HepG2 (cell line): Measurements from ENCODE around the gene MEF2A. TPM values are rescaled to one million over a fixed set of nuclear protein-coding genes. Genes with fewer than 3 reads are reported as not detected.

Source experiments
- ATAC-seq: fragments of 200-7000 bp; cut with Tn5 transposase; 3 replicates; pipeline ENCODE4 v1.9.1; 2020; ENCODE audit warnings: mild to moderate bottlenecking, moderate library complexity
- BruUV-seq: library from RNA; stranded (reverse); fragments of 400-500 nt; replicated peaks from 2 replicates; lab custom pipeline; 2021; lab: Mats Ljungman, UMichigan
- CTCF ChIA-PET: fragments of 300-600 bp; formaldehyde crosslinking; extraction: SDS; loops from one replicate; lab custom pipeline; 2021; ENCODE audit warnings: low total read pairs, inconsistent platforms, low intra/inter-chr PET ratio; lab: Yijun Ruan, JAX
- POLR2A ChIA-PET: fragments of 350-600 bp; sonication (Branson Sonifier 250); formaldehyde crosslinking; loops from one replicate; lab custom pipeline; 2020; ENCODE audit warnings: antibody characterized with exemption, inconsistent platforms; lab: Yijun Ruan, JAX
- DNase-seq: peaks from one replicate; pipeline ENCODE4 v3.0.0-alpha.2; 2015; ENCODE audit warnings: low spot score
- FAIRE-seq: peaks from 3 replicates; lab custom pipeline; 2011; peaks lifted over from hg19 to GRCh38; lab: Jason Lieb, UNC
- H2AFZ ChIP-seq: one replicate; pipeline ENCODE4 v1.6.1; 2011; ENCODE audit warnings: low read length, inconsistent platforms
- H3K27ac ChIP-seq: fragments of 300-600 bp; 3 replicates; pipeline ENCODE4 v1.8.0; 2011; ENCODE audit warnings: mixed run types, mild to moderate bottlenecking, mixed read lengths, low read length, inconsistent platforms; ENCODE audit not compliant: insufficient read depth; ENCODE audit errors: extremely low read length
- H3K27me3 ChIP-seq, 2 experiments: fragments of 200-600 bp in 1 of 2; 2 replicates in 1 of 2; 3 replicates in 1 of 2; pipeline versions ENCODE4 v1.6.0 to v1.8.0; 2011; ENCODE audit warnings: low read length in 2 of 2, mild to moderate bottlenecking in 2 of 2, moderate library complexity in 2 of 2, inconsistent platforms in 1 of 2; ENCODE audit not compliant: insufficient read depth in 2 of 2, control insufficient read depth in 1 of 2
- H3K36me3 ChIP-seq, 2 experiments: fragments of 200-600 bp in 1 of 2; replicated peaks in 1 of 2; 2 replicates in 1 of 2; 3 replicates in 1 of 2; pipeline versions ENCODE4 v1.5.1 to v1.8.0; 2011; ENCODE audit warnings: low read length in 2 of 2, inconsistent platforms in 1 of 2; ENCODE audit not compliant: insufficient read depth in 2 of 2, control insufficient read depth in 1 of 2
- H3K4me1 ChIP-seq: 2 replicates; pipeline ENCODE4 v1.5.1; 2012; ENCODE audit warnings: low read length, inconsistent platforms; ENCODE audit not compliant: insufficient read depth
- H3K4me2 ChIP-seq: 2 replicates; pipeline ENCODE4 v1.6.0; 2011; ENCODE audit warnings: low read depth, low read length, inconsistent platforms
- H3K4me3 ChIP-seq, 3 experiments: fragments of 200-600 bp in 1 of 3; sonication (generic), shearing (Covaris generic) in 1 of 3; replicated peaks in 1 of 3; 2 replicates each; pipeline ENCODE4 v1.5.1; 2011 to 2016; ENCODE audit warnings: low read length in 3 of 3, inconsistent platforms in 2 of 3, low read depth in 2 of 3, mild to moderate bottlenecking in 2 of 3, control low read depth in 1 of 3, mixed read lengths in 1 of 3; ENCODE audit not compliant: insufficient read depth in 1 of 3
- H3K79me2 ChIP-seq: one replicate; pipeline ENCODE4 v1.6.1; 2011; ENCODE audit warnings: low read length, inconsistent platforms; ENCODE audit not compliant: insufficient read depth
- H3K9ac ChIP-seq: 2 replicates; pipeline ENCODE4 v1.6.0; 2011; ENCODE audit warnings: mild to moderate bottlenecking, low read depth, low read length, inconsistent platforms; ENCODE audit not compliant: insufficient read depth
- H3K9me3 ChIP-seq: 2 replicates; pipeline ENCODE4 v1.5.1; 2012; ENCODE audit warnings: mild to moderate bottlenecking, low read length
- H4K20me1 ChIP-seq: 2 replicates; pipeline ENCODE4 v1.6.0; 2011; ENCODE audit warnings: inconsistent platforms, mild to moderate bottlenecking, low read length, moderate library complexity; ENCODE audit not compliant: insufficient read depth
- ARID5B ChIP-seq: IDR thresholded peaks from 2 replicates; pipeline ENCODE4 v1.4.0; 2020; ENCODE audit warnings: mild to moderate bottlenecking, missing genetic modification reagents
- ATF1 ChIP-seq: IDR thresholded peaks from 2 replicates; pipeline ENCODE4 v1.6.1; 2016; ENCODE audit warnings: mild to moderate bottlenecking, control low read depth
- CREB1 ChIP-seq, 2 experiments: fragments of 450-650 bp in 1 of 2; IDR thresholded peaks; 2 replicates each; pipeline ENCODE4 v1.6.1; 2016 to 2017; ENCODE audit warnings: control low read depth in 1 of 2, mild to moderate bottlenecking in 1 of 2, missing compliant biosample characterization in 1 of 2, missing genetic modification characterization in 1 of 2
- FOXC1 ChIP-seq: sonication (generic); formaldehyde crosslinking; IDR thresholded peaks from 2 replicates; pipeline ENCODE4 v1.8.0; 2022; ENCODE audit warnings: mild to moderate bottlenecking, missing genetic modification reagents, borderline replicate concordance
- HOXA7 ChIP-seq: sonication (generic); formaldehyde crosslinking; IDR thresholded peaks from 2 replicates; pipeline ENCODE4 v1.8.1; 2022; ENCODE audit warnings: mild to moderate bottlenecking, missing genetic modification reagents, moderate library complexity
- RAD21 ChIP-seq: fragments of 450-650 bp; formaldehyde crosslinking; IDR thresholded peaks from 2 replicates; pipeline ENCODE4 v1.5.0; 2020; ENCODE audit warnings: mild to moderate bottlenecking
- SYNCRIP ChIP-seq: fragments of 200-400 bp; formaldehyde crosslinking; IDR thresholded peaks from 2 replicates; pipeline ENCODE4 v1.6.1; 2018; ENCODE audit warnings: mild to moderate bottlenecking, low read depth, low read length; ENCODE audit not compliant: insufficient read depth
- ZNF101 ChIP-seq: sonication (generic); formaldehyde crosslinking; IDR thresholded peaks from 2 replicates; pipeline ENCODE4 v1.4.0; 2020; ENCODE audit warnings: mild to moderate bottlenecking, low read depth, missing genetic modification reagents, borderline replicate concordance
- ZNF337 ChIP-seq: sonication (generic); formaldehyde crosslinking; IDR thresholded peaks from 2 replicates; pipeline ENCODE4 v1.5.1; 2020; ENCODE audit warnings: missing genetic modification reagents, low read depth, mild to moderate bottlenecking, borderline replicate concordance
- ZNF382 ChIP-seq: sonication (generic); formaldehyde crosslinking; IDR thresholded peaks from 2 replicates; pipeline ENCODE4 v1.5.0; 2020; ENCODE audit warnings: missing genetic modification reagents, mild to moderate bottlenecking, borderline replicate concordance
- ZNF768 ChIP-seq: sonication (generic); formaldehyde crosslinking; IDR thresholded peaks from 2 replicates; pipeline ENCODE4 v1.4.0; 2020; ENCODE audit warnings: missing genetic modification reagents
- WGBS: methylation state at CpG from one replicate; pipeline ENCODE4 v1.1.6; 2017; ENCODE audit warnings: low lambda C conversion rate; 5-methylcytosine and 5-hydroxymethylcytosine counted together
- in situ Hi-C: cut with HindIII; loops from 2 replicates; pipeline ENCODE4 v1.10.0; 2017; ENCODE audit warnings: low pct_unique_long_range_greater_than_20kb; ENCODE audit not compliant: extremely low pct_ligation_motif_present
- intact Hi-C: fragments of 100-400 bp; cut with micrococcal nuclease; formaldehyde crosslinking; loops from one replicate; pipeline ENCODE4 v1.10.0; 2022; ENCODE audit not compliant: unreplicated experiment
- polyA plus RNA-seq, 8 experiments: library from polyadenylated mRNA; depleted of rRNA in 3 of 8; stranded (reverse) in 7 of 8; unstranded in 1 of 8; fragments of >200 nt; fragmentation: Illumina TruSeq in 4 of 8; extraction: Trizol in 4 of 8; gene quantifications; 2 replicates each; pipeline versions ENCODE4 v1.2.1 to v1.2.3, GENCODE V29; 2011 to 2016; ENCODE audit warnings: low read depth in 4 of 8, missing spikeins in 1 of 8, mixed read lengths in 1 of 8; ENCODE audit not compliant: insufficient read depth in 1 of 8
- total RNA-seq, 5 experiments: library from RNA; depleted of rRNA; stranded (reverse); fragments of >200 nt; fragmentation: Illumina TruSeq; extraction: Trizol; gene quantifications; 2 replicates each; pipeline ENCODE4 v1.2.3, GENCODE V29; 2016; ENCODE audit warnings: low read depth in 1 of 5
- TF ChIP-seq, protein P1 (sequence below): sonication (generic); formaldehyde crosslinking; IDR thresholded peaks from 2 replicates; pipeline ENCODE4; 2020; ENCODE audit warnings: missing genetic modification reagents, mild to moderate bottlenecking, borderline replicate concordance
- TF ChIP-seq, protein P2 (sequence below), 2 experiments: sonication (generic) in 1 of 2; formaldehyde crosslinking in 1 of 2; IDR thresholded peaks; 2 replicates each; pipeline versions ENCODE4 v1.4.0 to v1.6.1; 2018 to 2020; ENCODE audit warnings: missing genetic modification reagents in 2 of 2, borderline replicate concordance in 1 of 2, low read depth in 1 of 2, mild to moderate bottlenecking in 1 of 2, missing biosample characterization in 1 of 2

The MEF2A gene
- total and polyA plus RNA-seq, 2 of the 13 experiments (the other 11 are each of a cell fraction or from before 2014, with no cell fraction given): 15.2 to 24.4 TPM

GRCh38 chr15:99749386-99749785 lies 183.6 kb downstream of the MEF2A start:
- no TSS peak for BruUV-seq
- peaks cover 37% of the 10 kb centered on the region for H3K4me1 ChIP-seq
- DNase-seq: peak; percentile 50
- peaks cover 2 to 22% of the 10 kb centered on the region in 2 experiments for H3K27me3 ChIP-seq
- intact Hi-C loops: no loop called here
- ChIA-PET CTCF (no interaction called here), POLR2A (no interaction called here)
- in situ Hi-C loops: no loop called here
- H3K4me2 ChIP-seq: peak overlapping the region; percentile 45
- no peaks in the 10 kb centered on the region for H3K9me3 ChIP-seq
- peak; percentile 37; the same call in 2 of the 3 replicates for ATAC-seq
- H3K79me2 ChIP-seq: no peaks in the 10 kb centered on the region
- H3K9ac ChIP-seq: no peak overlapping the region
- no peaks in the 10 kb centered on the region for H3K36me3 ChIP-seq
- WGBS: 13% methylated on average over 6 of the region's 6 CpGs
- H4K20me1 ChIP-seq: no peaks in the 10 kb centered on the region
- no peak overlapping the region for H3K27ac ChIP-seq
- H3K4me3 ChIP-seq: peak overlapping the region in 1 of 3 experiments; percentile 18; a peak in 1 of 6 replicates
- H2AFZ ChIP-seq: no peak overlapping the region
- FAIRE-seq: no peak
- TF ChIP-seq HOXA7 (CRISPR knock-in tag): no peak
- TF ChIP-seq, protein P1, sequence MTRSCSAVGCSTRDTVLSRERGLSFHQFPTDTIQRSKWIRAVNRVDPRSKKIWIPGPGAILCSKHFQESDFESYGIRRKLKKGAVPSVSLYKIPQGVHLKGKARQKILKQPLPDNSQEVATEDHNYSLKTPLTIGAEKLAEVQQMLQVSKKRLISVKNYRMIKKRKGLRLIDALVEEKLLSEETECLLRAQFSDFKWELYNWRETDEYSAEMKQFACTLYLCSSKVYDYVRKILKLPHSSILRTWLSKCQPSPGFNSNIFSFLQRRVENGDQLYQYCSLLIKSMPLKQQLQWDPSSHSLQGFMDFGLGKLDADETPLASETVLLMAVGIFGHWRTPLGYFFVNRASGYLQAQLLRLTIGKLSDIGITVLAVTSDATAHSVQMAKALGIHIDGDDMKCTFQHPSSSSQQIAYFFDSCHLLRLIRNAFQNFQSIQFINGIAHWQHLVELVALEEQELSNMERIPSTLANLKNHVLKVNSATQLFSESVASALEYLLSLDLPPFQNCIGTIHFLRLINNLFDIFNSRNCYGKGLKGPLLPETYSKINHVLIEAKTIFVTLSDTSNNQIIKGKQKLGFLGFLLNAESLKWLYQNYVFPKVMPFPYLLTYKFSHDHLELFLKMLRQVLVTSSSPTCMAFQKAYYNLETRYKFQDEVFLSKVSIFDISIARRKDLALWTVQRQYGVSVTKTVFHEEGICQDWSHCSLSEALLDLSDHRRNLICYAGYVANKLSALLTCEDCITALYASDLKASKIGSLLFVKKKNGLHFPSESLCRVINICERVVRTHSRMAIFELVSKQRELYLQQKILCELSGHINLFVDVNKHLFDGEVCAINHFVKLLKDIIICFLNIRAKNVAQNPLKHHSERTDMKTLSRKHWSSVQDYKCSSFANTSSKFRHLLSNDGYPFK (CRISPR knock-in tag): no peak
- TF ChIP-seq SYNCRIP: no peak
- TF ChIP-seq CREB1 (IDR thresholded peaks at IDR 0.05): peak; percentile 50; the same call in 1 of the 2 replicates
- no peak for TF ChIP-seq CREB1 (CRISPR knock-in tag; IDR thresholded peaks at IDR 0.05)
- no peak for TF ChIP-seq ZNF337 (CRISPR knock-in tag)
- TF ChIP-seq, protein P2, sequence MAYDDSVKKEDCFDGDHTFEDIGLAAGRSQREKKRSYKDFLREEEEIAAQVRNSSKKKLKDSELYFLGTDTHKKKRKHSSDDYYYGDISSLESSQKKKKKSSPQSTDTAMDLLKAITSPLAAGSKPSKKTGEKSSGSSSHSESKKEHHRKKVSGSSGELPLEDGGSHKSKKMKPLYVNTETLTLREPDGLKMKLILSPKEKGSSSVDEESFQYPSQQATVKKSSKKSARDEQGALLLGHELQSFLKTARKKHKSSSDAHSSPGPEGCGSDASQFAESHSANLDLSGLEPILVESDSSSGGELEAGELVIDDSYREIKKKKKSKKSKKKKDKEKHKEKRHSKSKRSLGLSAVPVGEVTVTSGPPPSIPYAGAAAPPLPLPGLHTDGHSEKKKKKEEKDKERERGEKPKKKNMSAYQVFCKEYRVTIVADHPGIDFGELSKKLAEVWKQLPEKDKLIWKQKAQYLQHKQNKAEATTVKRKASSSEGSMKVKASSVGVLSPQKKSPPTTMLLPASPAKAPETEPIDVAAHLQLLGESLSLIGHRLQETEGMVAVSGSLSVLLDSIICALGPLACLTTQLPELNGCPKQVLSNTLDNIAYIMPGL (CRISPR knock-in tag; IDR thresholded peaks at IDR 0.05; ENCODE audit: borderline replicate concordance in 1 of 2, low read depth in 1 of 2): no peak
- TF ChIP-seq ATF1 (CRISPR knock-in tag): no peak
- no peak for TF ChIP-seq ZNF101 (CRISPR knock-in tag)
- peak; percentile 45; the same call in 1 of the 2 replicates for TF ChIP-seq ZNF768 (CRISPR knock-in tag)
- no peak for TF ChIP-seq RAD21 (CRISPR knock-in tag)
- no peak for TF ChIP-seq ZNF382
- 0 out of 2 replicates have a peak, but pooled peaks have one; percentile 22 for TF ChIP-seq ARID5B (CRISPR knock-in tag)
- TF ChIP-seq FOXC1 (CRISPR knock-in tag): no peak
